NCI-H2227 (cell line): Measurements from ENCODE around the gene PROC.
"Not testable (repeated sequence)": the region's sequence is repeated elsewhere in the genome, so short reads cannot be mapped to it uniquely, and the experiment has no call there.

ENCODE experiments used
- DNase-seq: peaks from one replicate; lab custom pipeline; 2025; ENCODE audit not compliant: unreplicated experiment; lab: John Stamatoyannopoulos, UW

Gene PROC

DNA sequence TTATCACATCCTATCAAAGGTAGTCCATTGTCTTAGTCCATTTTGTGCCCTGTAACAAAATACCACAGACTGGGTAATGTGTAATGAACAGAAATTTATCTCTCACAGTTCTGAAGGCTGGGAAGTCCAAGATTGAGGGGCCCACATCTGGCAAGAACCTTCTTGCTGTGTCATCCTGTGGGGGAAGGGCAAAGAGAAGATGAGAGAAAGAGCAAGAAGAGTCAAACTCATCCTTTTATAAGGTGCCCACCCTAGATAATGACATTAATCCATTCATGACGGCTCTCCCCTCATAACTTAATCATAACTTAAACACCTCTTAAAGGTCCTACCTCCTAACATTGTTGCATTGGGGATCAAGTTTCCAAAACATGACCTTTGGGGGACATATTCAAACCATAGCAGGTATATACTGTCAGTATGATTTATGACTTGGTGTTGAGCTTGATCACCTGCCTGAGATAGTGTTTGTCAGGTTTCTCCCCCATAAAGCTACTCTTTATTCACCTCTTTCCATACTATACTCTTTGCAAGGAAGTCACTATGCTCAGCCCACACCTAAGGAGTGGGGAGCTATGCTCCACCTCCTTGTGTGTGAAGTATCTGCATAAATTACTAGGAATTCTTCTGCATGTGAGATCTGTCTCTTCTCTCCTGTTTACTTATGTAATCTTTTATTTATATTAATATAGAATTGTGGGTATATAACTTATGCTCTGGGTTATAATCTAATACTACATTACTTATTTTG, 25.2 kb upstream of the PROC start:
- DNase-seq = no peak

DNA sequence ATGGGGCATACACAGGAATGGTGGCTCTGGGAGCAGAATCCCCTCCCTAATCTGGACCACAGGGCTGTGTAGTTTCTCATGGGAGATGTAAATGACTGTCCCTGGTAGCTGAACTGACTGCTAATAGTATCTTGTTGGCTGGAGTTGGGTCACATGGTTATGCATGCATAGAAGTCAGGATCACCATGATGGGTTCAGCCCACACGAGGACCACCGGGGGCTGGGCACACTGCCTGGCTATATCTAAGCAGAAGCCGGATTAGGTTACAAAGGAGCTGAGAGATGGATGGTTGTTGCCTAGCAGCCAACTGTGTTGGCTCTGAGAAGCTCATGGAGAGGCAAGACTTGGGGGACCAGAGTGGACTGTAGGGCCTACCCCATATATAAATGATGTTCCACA, 23.7 kb upstream of the PROC start:
- no peak for DNase-seq

DNA sequence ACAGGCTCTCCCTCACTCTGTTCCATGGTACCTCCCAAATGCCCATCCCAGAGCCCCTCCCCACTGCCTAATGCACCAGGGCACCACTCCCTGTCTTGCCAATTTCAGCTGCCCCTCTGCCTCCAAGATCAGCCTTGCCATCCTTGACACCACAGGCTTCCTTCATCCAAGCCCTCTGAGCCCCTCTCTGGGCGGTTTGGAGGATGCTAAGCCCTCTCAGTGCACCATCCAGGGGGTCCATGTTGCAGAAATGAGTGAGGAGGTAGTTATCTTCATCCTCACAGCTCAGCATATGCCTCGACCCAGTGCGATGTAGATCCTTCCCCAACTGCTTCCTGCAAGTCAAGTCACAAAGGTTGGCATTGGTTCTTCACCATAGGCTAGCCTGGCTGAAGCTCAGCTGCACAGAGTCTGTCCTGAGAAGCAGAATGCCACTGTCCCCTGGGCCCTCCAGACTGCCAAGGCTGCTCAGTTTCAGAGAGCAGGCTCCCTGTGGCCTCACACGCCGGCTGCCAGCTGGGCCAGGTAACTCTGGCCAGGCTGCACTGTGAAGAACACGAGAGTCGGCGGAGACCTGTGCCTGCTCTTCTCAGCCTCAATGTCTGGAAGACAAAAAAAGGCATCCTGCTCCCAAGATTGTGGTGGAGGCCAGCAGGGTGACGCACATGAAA, 20.5 kb upstream of the PROC start:
- DNase-seq = no peak

- no peak for DNase-seq
Observed at GRCh38 chr2:127398239-127398590, 20.0 kb upstream of the PROC start.

DNA sequence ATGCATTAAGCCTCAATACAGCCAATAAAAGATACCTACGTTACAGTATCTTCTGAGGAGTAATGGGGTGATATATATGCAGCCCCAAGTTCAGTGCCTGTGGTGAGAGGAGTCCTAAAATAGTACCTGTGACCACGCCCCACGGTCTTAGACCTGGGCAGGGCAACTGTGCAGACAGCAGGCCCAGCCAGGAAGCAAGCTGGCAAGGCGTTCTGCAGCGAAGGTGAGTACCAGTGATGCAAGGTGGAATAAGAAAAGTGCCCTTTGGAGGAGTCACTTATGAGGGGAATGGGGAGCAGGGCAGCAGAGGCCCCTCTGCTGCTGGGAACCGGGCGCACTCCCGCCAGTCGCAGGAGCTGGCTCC, 17.7 kb upstream of the PROC start:
- no peak for DNase-seq

- no peak for DNase-seq
Observed at GRCh38 chr2:127400897-127401756, 17.1 kb upstream of the PROC start.

DNA sequence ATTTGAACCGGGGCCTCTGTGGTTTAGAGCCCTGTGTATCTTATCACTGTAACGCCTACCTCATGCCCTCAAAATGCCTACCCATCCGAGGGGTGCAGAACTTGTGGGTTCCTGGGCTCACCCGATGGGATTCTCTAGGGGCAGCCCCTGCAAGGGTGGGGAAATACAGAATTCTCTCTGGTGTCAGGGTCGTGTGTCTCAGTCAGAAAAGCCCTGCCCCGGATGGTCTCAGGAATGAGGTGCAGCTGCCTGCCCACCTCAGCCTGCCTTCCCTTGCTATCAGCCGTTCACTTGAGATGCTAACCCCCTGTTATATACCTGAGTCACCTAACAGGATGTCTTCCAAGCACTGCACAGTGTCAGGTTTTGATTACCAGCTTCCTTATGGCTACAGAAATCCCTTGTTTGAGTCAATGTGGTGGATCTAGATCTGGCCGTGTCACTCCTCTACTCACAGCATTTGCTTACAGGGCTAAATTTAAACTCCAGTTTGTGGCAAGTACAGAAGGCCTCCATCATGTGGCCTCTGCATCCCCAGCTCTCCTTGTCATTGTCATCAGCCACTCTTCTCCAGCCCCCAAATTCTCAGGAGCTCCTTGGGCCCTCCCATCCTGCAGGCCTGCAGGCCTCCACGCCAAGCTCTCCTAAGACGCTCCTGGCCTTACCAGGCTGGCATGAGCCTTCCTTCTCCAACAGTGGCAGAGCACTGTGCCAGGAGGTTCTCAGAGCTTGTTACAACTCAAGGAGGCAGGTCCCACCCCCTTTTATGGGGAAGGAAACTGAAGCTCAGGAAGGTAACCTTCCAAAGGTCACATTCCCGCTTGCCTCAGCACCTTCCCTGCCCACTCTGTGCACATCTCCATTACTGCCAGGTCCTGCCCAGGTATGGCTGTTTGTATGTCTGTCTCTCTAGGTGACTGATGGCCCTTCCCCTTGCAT, 16.2 kb upstream of the PROC start:
- no peak for DNase-seq

DNA sequence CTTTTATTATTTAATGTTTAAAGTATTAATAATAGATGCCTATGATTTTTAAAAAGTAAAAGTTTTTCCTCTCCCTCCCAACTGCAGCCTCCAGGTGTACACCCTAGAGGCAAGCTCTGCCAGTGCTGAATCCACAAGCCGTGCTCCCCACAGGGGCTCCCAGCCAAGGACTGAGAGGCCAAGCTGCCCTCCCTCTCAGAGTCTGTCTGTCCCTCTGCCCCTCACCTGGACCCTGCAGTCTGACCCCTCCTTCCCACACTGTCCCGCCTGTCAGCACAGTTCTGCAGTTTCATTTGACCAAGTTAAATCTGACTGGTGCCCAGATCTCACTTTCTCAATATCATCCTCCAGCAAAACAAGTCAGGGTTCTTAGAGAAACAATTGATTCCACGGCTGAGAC, 14.8 kb upstream of the PROC start:
- DNase-seq = no peak

DNA sequence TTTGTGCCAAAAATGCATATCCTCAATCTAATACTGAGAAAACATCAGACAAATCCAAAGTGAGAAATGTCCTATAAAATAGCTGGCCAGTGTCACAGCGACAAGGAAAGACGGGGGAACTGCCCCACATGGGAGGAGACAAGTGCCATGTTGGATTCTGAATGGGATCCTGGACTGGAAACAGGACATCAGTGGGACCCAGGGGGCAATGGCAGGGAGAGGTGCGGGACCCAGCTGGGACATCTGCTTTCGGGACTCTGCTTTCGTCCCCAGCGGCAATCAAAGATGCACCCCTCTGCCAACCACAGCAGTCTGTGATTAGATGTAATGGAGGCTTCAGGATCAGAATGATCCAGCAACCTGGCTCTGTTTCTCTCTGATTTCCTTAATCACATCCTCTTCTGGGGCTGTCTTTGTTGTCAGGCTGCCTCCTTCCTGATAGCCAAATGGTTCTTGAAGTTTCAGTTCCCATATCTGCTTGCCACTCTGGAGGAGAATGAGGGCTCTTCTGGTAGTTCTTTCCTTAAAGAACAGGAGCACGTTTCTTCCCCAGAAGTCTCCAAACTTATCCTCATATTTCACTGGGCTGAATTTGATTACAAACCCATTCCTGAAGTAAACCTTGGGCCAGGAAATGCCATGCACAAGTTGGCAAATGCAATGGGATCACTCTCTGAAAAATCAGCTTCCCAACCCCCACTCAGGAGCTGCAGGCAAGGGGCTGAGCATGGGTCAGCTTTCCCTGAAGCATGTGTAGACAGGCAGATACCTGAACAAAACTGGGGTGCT, 13.6 kb upstream of the PROC start:
- no peak for DNase-seq

DNA sequence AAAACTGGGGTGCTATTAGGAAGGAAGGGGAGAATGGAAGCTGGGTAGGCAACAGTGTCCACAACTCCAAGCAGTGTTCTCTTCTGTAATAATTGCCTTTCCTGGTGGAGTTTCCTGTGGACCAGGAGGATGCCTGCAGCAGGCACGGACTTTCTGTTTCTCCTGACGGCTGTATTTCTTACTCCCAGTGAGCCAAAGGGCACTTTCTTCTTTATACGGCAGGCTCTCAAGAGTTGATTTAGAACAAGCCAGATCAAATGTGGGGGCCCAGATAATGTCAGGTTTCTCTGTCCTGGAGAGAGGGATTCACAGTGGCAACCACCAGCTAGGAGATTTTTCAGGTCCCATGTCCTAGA, 13.0 kb upstream of the PROC start:
- no peak for DNase-seq

DNA sequence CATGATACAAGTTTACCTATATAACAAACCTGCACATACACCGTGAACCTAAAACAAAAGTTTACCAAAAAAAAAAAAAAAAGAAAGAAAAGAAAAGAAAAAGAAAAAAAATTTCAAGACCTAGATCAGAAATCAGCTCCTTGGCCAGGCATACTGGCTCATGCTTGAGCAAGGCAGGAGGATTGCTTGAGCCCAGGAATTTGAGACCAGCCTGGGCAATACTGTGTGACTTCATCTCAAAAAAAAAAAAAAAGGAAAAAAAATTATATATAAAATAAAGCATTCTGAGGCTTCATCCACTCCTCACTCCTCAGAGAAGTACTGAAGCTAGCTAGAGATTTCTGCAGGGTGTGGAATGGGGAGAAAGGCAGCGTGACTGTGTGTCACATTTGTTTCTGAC, 11.8 kb upstream of the PROC start:
- no peak for DNase-seq

- DNase-seq = no peak
Observed at GRCh38 chr2:127407091-127407490, 11.1 kb upstream of the PROC start.

DNA sequence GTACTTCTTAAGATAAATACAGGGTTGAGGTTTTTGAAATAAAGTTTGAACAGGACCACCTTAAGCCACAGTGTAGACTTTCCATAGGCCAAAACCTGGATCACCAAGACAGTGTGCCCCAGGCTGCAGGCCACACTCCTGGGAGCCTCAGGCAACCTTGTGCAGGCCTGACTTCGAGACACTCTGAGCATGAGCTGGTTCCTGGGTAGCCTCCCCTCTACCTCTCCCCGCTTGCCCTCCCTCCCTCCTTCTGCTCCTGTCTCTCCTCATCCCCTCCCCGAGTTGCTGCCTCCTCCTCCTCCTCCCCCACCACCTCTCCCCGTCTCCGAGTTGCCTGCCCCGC, 10.6 kb upstream of the PROC start:
- no peak for DNase-seq

- DNase-seq = peak; percentile 96
Observed at GRCh38 chr2:127408004-127408806, 10.0 kb upstream of the PROC start.

DNA sequence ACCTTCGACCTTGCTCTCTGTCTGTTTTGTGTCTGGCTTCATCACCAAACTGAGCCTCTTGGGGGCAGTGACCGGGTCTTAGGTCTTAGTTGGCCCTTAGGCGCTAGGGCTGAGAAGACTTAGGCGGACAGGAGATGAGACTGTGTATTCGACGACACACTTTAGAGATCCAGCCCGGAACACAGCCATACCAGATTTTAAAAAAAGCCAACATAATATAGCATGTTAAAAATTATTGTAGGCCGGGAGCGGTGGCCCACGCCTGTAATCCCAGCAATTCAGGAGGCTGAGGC, 9.5 kb upstream of the PROC start:
- no peak for DNase-seq

GRCh38 chr2:127409716-127410115, 8.5 kb upstream of the PROC start:
- DNase-seq = not testable (repeated sequence)

- no peak for DNase-seq
Observed at GRCh38 chr2:127410871-127411652, 7.2 kb upstream of the PROC start.

- DNase-seq = no peak
Observed at GRCh38 chr2:127411653-127412369, 6.4 kb upstream of the PROC start.
